GM21529 (cell line): Measurements from ENCODE around the gene KIFC3.
A peak's percentile ranks its signal among the peaks of the same experiment; 100 is the strongest.

Experiments
- ATAC-seq: cut with Tn5 transposase; IDR thresholded peaks from one replicate; pipeline ENCODE4 v1.9.1; 2021; ENCODE audit not compliant: unreplicated experiment

Gene KIFC3

DNA sequence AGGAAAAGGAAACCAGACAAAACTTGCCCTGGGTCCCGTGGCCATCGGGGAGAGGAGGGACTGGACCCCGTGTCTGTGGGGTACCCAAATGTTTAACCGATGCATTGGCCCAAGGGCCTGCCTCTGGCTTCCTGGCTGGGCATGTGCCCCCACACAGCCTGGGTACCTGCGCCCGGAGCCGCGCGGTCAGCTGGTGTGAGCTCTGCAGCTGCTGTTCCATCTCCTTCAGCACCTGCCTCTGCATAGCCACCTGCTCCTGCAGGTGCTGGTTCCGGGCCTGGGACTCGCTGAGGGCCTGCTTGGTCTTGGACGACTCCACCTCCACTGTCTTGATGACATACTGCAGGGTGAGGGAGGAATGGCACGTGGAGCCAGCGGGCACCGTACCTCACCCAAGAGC, 31.9 kb downstream of the KIFC3 start:
- no peak for ATAC-seq

DNA sequence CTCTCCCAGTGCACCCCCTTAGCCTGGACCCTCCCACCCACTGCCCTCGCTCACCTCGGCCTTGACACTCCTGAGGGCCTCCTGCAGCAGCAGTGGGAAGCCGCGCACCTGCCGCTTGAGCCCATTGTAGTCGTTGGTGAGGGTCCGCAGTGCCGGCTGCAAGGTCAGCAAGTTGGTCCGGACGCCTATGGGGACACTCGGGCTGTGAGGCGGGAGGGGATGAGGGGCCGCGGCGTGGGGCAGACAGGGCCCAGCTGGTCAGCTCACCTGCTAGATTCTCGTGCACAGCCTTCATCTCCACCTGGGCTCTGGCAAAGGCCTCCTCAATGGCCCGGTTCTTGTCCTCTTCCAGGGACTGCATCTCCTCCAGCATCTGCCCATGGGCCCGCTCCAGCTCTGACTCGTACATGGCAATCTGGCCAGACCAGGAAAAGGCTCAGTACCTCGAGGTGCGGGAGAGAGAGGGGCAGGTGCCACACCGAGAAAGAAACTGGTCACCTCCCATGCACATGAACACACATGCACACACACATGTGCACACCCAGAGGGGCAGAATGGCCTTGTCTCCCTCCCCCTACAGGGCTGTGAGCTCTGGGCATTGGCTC, 32.6 kb downstream of the KIFC3 start:
- ATAC-seq = no peak

DNA sequence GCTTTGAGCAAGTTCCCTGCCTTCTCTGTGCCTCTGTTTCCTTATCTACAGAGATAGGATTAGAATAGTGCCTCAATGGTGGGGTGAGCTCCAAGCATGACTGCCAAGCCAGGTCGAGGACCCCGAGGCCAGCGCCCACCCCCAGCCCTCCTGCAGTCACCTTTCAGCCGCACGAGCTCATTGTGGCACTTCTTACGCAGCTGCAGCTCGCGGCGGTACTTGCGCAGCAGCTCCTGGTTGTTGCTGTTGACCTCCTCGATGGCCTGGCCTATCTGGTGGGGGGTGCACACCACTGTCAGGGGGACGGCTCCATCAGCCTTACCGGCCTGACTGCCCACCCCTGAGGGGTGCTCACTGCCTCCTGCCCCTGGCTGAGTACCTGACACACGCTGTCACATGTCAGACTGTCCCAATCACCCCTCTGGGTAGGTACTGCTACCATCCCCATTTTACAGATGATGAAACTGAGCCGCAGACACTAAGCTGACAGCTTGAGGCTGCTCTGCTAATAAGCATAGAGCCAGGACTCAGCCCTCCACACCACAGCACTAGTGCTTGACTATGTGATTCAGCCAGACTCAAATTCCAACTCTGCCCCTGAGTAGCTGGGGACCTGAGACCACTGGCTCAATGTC, 35.5 kb downstream of the KIFC3 start:
- ATAC-seq = no peak

DNA sequence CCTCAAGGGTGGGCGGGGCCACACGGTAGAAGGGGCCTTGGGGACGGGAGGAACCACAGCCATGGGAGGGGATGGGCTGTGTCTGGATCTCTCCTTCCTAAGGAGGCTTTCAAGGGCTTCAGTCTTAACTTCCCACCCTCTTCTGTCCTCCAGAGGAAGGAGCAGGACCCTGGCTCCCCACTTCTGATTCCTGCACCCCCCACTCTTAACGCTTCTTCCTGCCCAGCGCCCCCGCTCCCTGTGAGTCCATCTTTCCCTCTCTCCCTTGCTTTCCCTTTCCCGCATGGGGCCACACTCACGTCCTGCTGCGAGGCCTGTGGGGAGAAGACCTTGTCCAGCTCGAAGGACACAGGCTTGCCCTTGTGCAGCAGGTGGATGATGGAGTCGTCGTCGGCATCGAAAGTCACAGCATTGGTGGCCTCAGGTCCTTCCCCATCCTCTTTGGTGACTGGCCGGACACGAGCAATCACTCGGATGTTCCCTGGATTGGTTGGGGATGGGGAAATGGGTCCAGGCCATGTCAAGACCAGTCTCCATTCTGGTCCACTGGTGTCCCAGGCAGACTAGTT, 37.0 kb downstream of the KIFC3 start:
- ATAC-seq = no peak

DNA sequence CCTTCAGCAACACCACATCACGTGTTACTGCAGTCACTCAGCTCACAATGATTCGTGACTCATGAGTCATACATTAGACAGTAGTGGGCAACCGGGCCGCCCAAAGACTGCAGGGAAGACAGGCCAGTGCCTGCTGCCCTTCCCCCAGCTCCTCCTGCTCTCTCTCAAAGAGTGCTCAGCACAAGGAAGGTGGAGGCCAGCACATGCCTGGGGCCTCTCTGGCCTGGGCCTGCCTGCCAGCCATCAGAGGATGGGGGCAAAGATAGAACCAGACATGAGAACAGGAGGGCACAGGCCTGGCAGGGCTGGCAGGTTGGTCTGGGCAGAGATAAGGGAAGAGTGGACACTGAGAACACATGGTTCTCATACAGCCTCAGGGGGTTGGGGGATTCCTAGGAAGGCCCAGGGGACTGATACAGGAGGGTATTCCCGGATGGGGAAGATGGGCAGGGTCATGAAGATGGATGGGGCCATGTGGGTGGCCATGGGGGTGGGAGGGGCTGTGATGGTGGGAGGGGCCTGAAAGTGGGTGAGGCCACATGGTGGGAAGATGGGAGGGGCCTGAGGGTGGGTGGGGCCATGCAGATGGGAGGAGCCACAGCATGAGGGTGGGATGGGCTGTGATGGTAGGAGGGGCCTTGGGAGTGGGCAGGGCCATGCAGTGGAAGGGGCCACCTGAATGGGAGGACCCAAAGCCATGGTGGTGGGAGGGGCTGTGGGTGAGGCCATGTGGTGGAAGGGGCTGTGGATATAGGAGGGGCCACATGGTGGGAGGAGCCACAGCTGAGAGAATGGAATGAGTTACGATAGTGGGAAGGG, 37.7 kb downstream of the KIFC3 start:
- no peak for ATAC-seq

DNA sequence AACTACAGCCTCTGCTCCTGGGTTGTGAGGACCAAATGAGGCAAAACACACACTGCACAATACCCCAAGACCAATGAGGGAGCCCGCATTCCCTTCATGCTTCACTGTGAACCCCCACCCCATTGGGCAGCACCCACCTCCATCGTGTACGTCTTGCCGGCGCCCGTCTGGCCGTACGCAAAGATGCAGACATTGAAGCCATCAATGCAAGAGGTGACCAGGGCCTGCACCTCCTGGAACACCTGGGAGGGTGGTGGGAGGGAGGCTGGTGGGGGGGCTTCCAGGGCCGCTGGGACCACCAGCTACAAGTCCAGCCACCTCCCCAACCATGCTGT, 38.3 kb downstream of the KIFC3 start:
- no peak for ATAC-seq

DNA sequence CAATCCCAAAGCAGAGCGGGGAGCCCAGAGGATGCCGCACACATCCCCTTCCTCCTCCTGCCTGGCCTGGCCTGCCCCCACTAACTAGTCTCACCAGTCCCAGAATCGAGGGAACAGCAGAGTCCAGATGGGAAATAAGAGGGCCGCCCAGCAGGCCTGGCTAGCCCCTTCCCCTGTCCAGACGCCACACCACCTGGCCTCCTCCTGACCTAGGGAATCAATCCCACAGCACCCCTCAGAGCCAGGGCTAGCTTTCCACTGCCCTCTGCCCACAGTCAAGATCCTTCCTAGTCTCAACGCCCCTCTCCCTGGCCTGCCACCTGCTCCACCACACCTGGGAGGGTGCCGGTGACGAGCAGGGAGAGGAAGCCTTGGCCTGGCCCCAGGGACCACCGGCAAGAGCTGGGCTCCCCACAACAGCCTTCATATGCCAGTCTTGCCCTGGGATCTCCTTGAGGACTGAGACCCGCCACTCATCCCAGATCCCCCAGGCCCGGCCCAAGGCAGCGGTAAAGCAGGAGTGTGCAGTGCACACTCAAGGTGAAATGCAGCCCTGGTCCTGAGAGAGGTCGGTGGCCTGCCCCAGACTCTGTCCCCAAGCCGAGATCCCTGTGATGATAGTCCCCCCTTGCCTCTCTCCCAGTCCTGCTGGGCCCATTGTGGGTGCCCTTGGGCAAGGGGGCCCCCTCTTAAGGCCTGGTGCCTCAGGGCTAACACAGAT, 38.8 kb downstream of the KIFC3 start:
- no peak for ATAC-seq

DNA sequence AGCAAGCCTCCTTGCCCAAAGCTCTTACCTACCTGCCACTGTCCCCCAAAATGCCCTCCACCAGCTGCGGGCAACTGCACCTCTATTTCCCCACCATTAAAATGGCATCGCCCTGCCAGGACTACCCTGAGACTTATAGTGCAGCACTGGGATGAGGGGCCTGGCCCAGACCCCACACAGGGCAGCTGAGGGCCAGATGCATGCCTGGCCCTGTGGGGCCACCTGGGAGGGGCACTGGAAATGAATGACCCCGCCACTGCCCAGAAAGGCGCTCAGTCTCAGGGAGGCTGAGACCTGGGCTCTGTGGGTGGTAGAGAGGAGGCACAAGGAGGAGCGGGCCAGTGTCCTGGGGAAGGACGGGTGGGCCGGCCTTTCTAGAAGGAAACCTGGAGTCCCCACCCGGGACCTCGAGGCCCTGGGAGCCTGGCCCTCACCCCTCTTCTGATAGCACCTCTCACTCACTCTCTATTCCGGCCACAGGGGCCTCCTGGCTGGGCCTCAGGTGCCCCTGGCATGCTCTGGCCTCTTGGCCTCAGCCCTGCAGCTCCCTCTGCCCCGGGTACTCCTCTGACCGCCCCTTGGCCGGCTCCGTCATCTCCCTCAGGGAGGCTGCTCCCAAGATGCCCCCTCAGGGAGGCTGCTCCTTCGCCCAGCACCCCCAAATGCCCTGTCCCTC, 39.8 kb downstream of the KIFC3 start:
- ATAC-seq = no peak

DNA sequence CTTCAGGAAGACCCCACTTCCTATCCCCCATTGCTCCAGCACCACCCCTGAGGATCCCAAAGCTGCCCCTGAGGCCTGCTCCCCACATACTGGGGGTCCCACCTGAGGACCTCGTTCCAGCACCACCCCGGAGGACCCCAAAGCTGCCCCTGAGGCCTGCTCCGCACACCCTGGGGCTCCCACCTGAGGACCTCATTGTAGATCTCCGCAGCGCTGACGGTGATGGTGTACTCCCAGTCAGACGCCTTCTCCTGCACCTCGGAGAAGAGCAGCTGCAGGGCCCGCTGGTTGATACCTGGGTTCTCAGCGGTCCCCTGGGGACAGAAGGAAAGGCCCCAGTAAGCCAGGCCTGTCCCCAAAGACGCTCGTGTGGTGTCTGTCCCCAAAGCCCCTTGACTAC, 40.3 kb downstream of the KIFC3 start:
- ATAC-seq = no peak

DNA sequence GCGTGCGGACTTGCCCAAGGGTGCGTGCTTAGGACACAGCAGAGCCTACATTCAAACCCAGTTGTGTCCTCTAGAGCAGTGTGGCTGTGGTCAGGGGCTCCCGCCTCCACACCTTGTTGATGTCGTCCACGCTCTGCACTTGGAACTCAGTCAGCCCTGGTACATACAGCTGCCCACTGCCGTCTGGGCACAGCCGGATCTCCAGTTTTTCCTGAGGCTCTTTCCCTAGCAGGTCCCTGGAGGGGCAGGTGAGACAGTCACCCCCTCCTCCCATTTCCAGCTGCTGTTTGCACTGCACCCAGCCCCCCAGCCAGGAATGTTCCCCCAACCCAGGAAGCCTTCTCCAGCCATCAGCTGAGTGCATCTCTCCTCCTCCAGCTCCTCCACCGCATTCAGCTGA, 41.0 kb downstream of the KIFC3 start:
- no peak for ATAC-seq

DNA sequence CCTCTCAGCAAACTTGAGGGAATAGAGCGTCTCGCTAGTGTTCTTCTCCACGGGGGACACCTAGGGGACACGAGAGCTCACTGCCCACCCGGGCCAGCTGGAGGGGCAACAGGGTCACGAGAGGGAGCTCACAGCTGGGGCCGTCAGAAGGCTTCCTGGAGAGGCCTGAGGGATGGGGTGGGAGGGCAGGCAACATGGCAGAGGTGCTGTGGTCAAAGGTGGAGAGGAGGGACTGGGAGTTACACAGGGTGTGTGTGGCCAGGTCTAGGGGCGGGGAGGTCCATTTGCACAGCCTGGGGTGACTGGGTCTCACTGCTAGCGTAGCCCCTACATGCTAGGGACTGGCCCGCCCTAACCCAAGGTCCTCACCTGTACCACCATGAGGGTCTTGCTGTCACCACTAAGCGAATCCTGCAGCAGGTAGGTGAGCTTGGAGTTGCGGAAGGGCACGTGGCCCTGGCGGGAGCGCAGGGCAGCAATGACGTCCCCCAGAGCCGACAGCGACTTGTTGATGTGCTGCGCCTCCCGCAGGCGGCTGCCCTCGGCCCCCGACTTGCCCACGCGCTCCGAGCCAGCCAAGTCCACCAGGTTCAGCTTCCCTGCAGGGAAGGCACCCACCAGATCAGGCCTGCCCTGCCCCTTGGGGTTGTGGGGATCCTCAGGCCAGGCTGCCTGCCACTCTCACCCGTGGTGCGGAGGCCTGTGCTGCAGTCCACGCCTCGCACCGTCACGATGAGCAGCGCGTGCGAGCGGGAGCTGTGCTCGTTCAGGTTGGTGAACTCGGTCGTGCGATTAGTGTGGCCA, 41.7 kb downstream of the KIFC3 start:
- ATAC-seq = no peak

DNA sequence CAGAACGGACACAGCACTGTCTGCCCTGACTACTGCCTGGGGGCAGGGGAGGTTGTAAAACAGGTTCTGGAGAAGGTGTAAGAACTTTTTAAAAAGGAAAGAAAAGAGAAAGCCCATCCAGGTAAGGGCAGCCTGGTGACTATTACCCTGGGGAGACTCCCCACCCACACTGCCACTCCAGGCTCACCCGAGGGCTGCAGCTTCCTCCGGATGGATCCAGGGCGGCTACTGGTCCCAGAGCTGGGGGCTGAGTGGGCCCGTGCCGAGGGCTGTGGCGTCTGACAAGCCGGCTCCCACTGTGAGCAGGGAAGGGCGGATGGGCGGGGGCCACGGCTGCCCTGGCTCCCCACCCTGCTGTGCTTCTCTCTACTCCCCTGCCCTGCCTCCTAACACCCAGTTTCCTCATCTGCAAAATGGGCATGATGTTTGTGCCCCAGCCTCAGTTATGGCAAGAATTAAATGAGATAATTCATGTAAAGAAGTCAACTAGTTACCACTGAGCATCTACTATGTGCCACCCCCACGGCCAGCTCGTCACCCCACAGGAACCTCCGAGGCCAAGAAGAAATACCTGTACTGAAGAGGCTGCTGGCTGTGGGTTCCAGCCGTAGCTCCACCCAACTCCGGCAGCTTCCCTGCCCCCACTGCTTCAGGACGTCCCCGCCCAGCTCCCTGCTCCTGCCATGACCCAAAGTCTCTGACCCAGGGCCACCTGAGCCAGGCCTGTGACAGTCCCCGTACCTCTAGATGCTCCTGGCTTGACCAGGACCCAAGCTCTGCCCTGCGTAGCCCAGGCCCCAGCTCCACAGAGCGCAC, 42.5 kb downstream of the KIFC3 start:
- no peak for ATAC-seq

DNA sequence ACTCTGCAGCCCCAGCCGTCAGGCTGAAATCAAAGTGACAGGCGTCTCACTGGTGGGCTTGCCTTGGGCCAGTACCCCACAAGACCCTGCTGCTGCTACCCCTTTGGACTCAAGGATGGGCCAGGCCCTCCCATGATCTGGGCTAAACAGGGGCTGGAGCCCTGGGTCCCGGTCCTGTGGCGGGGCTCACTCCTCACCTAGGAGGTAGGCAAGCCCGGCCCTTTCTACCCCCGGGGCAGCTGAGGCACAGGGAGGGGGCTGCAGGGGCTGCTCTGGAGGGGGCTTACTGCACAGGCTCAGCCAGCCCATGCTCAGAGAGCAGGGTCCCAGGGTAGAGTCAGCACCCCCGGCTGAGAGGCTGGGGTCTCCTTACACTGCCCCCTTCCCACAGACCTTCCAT, 43.2 kb downstream of the KIFC3 start:
- no peak for ATAC-seq

DNA sequence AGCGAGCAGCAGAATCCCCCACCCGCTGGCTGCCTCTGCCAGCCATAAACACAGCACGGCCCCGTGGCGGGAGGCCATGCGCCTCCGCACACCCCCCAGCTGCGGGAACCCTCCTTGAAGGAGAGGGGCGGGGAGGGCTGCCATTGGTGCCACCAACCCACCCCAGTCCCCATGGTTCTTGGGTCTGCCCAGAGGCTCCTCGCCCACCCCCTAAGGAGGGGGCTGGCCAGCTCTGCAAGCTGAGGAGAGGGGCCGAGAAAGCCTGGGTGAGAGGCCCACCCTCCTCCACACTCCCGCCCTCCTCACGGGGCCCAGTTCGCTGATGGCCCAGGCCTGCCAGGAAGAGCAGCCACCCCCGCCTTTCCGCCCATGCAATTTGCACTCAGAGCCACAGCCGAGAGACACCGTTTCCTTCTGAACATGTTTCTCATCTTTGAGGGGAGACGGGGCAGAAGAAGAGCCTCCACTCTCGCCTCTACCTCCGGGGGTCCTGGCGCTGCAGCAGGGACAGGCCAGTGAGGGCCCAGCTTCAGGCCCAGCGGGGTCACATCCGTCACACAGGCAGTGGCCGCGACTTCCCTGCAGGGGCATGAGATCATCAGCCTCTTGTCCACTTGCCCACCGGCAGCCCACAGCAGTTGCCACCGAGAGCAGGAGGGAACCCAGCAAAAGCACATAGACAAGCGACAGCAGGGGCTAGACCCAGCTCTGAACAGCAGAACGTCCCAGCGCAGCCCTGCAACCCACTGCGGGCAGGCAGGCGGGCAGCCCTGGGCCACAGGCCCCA, 43.8 kb downstream of the KIFC3 start:
- ATAC-seq = no peak

DNA sequence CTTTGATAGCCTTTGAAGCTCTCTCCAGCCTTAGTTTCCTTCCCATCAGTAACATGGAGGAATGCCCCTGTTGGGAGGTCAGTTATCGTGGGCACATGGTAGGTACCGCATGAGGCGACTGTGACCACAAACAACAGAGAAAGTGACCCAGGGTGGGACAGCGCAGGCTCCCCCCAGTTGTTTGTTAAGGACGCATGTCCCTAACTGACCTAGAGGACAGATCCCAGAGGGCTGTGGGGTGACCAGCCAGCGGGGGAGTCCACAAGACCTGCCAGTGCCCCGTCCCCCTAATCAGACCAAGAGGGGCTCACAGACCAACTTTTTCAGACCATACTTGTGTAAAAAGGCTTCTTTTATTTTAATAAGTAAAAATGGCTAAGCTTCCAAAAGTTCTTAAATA, 44.4 kb downstream of the KIFC3 start:
- ATAC-seq = no peak

DNA sequence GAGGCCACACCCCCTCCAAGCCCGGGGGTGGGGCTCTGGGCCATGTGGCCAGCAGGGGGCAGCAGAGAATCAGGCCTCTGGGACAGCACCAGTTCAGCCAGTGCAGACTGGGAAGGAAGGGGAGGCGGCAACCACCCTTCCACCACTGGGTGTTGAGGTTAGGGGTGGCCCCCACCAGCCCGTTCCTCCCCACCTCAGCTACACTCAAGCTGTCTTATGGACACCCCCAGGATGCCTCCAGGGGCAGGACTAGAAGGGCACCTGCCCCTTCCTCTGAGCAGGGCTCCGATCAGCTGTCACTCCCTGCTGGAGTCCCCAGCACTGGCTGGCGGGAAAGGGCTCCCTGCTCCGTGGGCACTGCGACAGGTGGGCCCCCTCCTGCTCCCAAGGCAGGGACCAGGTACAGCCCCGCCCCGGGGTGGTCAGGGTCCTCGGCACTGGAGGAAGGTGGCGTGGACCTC, 44.9 kb downstream of the KIFC3 start:
- peak; percentile 97 for ATAC-seq

DNA sequence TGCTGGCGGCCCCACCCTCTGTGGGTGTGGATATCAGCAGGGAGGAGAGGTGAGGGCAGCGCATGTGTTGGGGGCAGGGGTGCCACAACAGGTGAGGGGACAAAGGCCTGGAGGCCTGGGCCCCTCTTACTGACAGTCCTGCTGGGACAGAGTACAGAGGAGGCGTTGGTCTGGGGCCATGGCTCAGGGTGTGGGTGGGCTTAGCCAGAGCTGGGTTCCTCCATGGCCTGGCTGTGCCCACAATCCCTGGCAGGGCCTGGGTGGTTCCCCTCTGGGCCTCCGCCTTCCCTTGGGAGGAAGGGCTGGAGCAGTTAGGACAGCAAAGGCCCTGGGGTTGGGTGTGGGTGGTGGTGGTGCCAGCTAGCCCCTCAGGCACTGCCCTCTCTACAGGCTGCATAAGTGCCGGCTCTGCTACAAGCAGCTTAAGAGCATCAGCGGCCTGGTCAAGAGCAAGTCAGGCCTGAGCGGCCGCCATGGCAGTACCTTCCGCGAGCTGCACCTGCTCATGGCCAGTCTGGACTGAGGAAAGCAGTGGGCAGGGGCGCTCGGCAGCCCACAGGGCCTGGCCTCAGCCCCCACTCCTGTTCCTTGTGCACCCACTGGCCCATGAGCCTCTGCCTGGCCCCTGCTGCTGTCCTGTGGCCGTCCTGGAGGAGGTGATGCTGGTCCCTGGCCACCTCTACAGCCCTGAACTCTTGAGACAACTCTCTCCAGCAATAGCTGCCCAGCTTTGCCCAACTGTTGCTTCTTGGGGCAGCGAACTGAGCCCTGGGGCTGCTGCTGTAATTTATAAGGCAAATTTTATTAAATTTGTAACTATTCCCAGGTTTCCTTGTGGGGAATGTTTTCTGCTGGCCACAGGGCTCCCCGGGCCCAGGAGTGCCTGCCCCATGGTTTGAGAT, 45.6 kb downstream of the KIFC3 start:
- no peak for ATAC-seq
